GM19193 (cell line): ENCODE measurements around the gene OGFR.

Source experiments
- POLR2A ChIP-seq: IDR thresholded peaks from 4 replicates; pipeline ENCODE4 v1.6.1; 2011; ENCODE audit not compliant: insufficient read depth, insufficient read length; ENCODE audit errors: extremely low read depth

Gene OGFR

DNA sequence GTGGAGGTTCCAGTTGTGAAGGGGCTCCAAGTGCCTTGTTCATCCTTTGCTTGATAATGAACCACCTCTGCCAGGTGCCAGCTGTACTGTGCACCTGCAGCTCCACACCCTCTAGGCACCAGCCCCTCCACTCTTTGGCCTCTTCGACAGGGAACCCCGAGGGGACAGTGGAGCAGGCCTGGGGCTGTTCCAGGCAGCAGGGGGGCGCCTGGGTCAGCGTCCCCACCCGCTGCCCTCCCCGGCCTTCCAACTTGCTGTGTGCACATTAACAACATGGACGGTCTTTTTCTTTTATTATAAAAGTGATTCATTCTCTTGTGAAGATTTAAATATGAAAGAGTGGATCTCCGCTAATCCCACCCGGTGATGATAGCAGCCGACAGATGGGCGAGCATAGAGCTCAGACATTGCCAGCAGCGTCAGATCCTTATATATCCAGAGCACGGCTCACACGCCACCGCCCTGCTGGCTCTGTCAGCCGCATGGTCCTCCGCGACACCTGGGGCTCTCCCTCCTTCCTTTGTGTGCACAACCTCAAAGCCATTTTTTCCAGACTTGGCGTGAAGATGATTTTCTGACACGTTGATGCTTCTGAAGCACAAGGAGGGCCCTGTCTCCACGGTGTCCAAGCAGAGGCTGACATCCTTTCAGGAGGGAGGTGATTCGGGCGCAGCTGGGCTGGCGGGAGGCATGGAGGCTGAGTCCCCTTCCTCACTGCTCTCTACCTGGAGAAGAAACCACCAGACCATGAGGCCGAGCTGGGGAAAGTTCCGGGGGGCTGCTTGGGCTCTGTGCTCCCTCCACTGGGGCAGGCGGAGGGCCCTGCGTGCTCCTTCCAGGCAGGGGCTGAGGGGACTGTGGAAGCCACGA, 30.6 kb upstream of the OGFR start:
- no peak for TF ChIP-seq POLR2A

DNA sequence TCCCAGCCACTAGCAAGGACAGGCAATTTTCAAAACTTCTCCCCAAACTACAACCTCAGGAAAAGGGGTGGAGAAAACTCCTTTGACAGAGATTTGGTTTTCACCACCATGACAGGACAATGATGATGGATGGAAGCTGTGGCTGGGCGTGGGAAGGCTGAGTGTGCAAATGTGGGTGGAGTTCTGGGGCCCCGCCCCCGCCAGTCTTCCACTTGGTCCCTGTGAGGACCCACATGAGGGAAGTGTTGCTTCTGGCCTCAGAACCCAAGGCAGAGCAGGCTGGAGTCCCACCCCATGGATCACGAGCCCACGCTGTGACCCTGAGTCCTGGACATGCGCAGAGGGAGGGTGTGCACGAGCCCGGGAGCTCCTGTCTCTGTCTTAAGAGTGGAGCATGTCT, 29.9 kb upstream of the OGFR start:
- no peak for TF ChIP-seq POLR2A

DNA sequence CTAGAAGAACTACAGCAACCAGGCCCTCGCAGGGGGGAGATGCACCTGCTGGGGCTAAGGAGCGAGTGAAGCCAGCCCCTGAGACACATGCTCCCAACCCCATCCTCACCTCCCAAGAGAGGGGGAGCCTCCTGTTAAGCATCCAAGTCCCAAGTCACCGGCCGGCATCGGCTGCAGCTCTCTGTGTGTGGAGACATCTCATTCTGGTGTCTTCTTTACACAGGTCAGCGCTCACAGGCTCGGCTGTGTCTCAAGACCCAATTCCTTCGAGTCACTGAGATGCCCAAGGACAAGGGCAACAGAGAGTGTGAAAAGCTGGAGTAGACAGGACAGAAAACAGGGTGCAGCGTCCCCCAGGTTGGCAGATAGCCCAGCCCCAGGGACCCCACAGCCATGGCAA, 29.4 kb upstream of the OGFR start:
- no peak for TF ChIP-seq POLR2A

DNA sequence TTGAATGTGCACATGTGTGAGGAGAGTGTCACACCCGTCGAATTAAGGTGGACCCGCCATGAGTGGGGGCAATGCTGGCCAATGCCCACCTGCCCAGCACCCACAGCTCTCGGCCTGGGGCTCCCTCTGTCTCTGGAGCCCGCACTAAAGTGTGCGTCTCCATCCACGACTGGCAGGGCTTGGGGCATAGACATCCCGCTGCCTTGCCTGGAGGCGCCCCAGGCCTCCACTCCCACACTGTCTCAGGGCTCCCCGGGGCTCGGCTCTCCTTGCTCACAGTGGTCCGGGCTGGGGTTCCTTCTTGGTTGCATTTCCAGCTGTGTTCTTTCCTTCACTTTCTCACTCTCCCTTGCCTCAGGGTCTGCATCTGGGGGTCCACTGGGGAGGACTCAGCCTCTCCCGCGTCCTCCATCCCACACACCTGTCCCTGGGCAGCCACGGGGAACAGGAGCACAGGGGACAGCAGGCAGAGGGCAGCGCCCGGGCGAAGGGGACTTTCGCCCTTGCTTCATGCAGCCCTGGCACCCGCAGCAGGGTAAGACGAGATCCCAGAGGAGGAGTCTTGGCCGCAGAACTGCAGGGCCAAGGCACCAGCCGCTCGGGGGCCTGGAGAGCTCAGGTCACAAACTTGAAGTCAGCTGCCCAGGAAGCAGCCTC, 28.5 kb upstream of the OGFR start:
- no peak for TF ChIP-seq POLR2A

DNA sequence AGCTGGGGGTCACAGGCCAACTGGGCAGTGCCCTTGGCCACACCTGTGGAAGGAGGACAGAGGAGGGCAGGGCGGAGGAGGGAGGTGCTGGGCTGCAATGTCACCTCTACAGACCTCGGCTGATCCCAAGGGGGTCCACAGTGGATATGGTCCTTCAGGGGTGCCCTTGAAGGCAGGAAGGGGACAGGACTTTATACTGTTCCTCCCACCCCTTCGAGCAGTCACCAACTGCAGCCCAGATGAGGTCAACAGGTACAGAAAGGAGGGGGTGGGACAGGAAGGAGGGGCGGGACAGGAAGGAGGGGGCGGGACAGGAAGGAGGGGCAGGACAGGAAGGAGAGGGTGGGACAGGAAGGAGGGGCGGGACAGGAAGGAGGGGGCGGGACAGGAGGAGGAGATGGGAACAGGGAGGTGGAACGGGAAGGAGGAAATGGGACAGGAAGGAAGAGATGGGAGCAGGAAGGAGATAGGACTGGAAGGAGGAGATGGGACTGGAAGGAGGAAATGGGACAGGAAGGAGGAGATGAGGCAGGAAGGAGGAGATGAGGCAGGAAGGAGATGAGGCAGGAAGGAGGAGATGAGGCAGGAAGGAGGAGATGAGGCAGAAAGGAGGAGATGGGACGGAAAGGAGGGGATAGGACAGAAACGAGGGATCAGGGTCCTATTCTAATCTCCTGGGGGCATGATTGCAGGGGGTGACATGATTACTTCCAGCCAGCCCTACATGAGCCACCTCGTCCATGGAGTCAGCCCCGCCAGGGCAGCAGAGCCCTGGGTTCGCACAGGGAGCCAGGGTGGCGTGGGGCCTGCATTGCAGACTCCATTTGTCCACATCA, 27.7 kb upstream of the OGFR start:
- peak; percentile 18 for TF ChIP-seq POLR2A

DNA sequence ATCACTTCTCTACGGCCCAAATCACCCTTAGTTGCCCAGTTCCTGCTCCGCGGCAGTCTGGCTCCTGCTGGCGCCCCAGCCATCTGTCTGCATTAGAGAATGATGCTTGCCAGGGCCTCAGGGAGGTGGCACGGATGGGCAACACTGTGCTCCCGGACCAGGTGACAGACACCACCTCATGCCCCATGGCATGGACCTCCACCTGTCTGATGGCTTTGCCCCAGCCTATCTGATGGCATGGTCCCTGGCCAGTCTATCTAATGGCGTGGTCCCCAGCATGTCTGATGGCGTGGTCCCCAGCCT, 27.2 kb upstream of the OGFR start:
- TF ChIP-seq POLR2A, result no peak

DNA sequence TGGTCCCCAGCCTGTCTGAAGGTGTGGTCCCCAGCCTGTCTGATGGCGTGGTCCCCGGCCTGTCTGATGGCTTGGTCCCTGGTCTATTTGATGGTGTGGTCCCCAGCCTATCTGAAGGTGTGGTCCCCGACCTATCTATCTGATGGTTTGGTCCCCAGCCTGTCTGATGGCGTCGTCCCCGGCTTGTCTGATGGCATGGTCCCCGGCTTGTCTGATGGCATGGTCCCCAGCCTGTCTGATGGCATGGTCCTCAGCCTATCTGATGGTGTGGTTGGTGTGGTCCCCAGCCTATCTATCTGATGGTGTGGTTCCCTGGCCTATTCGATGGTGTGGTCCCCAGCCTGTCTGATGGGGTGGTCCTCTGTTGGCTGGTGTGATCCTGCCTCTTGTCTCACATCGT, 26.6 kb upstream of the OGFR start:
- no peak for TF ChIP-seq POLR2A

DNA sequence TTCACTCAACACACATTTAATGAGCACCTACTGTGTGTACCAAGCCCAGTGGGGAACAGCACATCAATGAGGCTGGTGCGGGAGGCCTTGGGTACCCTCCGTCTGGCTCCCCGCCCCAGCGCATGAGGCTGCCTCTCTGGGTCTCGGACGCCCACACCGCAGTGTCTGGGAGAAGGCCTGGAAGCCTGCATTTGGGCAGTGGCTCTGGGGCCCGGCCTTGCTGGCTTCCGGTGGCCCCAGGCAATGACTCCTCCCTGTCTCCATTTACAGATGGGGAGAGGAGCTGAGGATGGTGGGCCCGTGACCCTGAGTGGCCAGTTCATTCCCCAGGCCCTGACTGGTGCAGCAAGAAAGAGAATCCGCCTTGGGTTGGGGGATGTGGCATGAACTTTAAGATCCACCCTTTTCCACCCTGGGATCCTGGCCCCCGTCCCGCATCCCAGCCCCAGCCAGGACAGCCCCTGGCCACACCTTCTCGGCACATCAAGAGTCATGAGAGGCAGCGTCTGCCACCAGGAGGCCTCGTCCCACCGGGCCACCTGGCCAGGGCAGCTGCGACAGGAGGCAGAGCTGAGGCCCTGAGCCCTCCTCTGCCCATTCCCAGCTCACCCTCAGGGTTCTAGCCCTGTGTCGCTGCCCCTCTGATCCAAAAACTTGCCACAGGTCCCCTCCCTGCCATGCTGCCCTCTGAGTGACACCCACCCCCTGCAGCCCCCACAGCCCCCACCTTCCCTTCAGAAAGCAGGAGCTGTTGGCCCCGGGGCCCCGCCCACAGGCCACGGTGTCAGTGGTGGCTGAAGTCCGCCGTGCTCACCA, 25.8 kb upstream of the OGFR start:
- no peak for TF ChIP-seq POLR2A

DNA sequence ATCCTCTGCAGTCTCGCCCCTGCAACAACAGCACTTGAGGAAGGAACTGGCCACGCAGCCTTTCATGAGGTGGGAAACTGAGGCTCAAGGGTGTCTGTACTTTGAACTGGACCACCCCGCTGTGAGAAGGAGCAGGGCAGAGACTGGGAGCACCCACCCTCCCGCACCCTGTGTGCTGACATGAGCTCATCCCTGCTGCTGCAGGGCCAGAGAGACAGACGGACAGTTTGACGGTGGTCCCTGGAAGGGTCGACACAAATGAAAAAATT, 25.3 kb upstream of the OGFR start:
- TF ChIP-seq POLR2A, result no peak

DNA sequence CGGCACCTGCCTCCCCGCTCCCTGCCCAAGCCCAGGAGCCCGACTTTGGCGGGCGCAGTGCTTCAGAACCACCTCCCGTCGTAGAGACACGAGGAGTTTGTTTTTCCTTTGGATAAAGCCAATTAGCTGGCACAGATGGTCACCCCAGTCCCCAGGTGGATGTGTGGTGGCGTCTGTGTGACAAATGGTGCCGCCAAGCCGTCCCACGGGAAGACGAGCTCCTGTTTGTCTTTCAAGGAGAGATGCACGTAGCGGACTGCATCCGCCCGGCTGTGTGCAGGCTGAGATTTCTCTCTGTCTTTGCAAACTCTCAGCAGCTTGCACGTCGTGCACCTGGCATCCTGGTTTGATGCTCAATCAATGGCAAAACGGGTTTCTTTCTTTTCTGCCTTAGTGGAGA, 24.4 kb upstream of the OGFR start:
- no peak for TF ChIP-seq POLR2A

DNA sequence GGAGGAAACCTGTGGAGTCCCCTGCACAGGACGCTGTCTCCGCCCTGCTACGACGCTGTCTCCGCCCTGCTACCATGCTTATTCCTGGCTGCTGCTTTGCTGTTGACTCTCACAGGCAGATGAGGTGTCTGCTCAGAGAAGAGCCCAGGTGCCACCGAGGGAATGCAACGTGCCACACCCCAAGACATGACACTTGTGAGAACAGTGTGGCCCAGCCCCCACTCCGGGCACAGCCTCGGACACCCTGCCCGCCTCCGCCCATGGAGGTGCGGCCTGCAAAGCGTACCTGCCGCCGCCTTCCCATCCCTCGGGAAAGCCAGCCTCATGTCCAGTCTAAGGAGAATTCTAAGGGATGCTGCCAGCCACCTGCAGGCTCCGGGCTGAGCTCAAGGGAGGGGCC, 23.9 kb upstream of the OGFR start:
- no peak for TF ChIP-seq POLR2A

DNA sequence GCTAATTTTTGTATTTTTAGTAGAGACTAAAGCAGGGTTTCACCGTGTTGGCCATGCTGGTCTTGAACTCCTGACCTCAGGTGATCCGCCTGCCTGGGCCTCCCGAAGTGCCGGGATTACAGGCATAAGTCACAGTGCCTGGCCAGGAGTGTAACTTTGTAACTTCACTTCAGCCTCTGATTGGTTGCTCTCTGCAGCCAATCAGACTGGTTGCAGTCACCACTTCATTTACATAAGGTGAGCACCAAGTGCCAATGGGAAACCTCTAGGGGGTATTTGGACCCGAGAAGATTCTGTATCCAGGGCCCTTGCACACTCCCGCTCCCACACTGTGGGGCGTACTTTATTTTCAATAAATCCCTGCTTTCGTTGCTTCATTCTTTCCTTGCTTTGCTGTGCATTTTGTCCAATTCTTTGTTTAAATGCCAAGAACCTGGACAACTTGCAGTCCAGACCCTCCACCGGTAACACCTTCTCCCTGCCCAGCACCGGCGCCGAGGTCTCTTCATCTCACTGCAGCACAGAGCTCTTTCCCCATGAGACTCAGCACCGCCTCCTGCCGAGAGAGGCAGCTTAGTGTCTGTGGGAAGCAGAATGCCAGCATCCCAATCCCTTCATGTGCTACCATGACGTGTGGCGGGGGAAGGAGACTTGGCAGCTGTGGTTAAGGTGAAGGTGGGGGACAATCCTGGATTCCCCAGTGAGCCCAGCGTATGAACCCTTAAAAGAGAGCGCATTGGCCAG, 22.3 kb upstream of the OGFR start:
- no peak for TF ChIP-seq POLR2A

DNA sequence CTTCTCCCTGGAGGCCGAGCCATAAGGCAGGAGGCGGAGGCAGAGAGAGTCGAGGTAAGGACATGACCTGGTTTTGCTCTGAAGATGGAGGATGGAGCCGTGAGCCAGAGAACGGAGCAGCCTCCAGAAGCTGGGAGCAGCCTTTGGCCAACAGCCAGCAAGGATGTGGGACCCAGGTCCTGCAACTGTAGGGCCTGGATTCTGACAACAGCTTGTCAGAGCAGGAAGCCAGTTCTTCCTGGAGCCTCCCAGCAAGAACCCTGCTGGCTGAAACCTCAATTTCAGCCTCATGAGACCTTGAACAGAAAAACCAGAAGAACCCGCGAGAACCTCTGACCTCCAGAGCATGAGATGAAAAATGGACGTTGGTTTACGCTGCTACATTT, 21.7 kb upstream of the OGFR start:
- no peak for TF ChIP-seq POLR2A

DNA sequence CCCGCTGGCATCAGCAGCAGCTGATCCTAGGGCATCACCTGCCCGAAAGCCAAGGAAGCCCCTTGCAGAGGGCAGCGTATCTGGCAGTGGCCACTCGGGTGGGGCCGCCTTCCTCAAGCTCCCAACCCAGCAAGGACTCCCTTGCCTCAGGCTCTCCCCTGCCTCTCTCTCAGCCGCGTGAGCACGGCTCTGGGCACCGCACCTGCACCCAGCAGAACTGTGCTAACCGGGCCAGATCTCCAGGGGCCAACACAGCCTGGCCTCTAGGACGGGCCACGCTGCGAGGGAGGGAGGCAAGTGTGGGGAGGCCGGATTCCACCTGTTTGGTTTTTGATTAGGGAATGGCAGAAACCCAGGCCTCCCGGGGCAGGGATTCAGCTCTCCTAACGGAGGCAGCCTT, 20.1 kb upstream of the OGFR start:
- TF ChIP-seq POLR2A, result no peak
